Loucy (cell line): ENCODE results near the gene ALPG.
"Not testable (repeated sequence)": the region's sequence is repeated elsewhere in the genome, so short reads cannot be mapped to it uniquely, and the experiment has no call there.

Source experiments
- EZH2phosphoT487 ChIP-seq: fragments of 200-600 bp; IDR thresholded peaks from 2 replicates; pipeline ENCODE4 v1.6.1; 2018; ENCODE audit warnings: antibody characterized with exemption, mild to moderate bottlenecking, moderate library complexity, borderline replicate concordance
- TF ChIP-seq, protein P1 (sequence below): fragments of 200-600 bp; sonication (generic); conservative IDR thresholded peaks from 2 replicates; pipeline ENCODE4 v1.5.1; 2014; ENCODE audit warnings: mild to moderate bottlenecking, antibody characterized with exemption, low read length

DNA sequence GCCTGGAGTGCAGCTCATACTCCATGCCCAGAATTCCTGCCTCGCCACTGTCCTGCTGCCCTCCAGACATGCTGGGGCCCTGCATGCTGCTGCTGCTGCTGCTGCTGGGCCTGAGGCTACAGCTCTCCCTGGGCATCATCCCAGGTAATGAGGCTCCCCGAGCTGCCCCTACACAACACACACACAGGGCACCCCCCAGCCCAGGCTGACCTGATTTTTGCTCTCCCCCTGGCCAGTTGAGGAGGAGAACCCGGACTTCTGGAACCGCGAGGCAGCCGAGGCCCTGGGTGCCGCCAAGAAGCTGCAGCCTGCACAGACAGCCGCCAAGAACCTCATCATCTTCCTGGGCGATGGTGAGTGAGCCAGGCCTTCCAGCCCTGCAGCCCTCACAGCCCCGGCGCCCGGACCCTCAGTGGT lies 27.9 kb upstream of the ALPG start, which contains the start of gene ALPP:
- TF ChIP-seq, protein P1, sequence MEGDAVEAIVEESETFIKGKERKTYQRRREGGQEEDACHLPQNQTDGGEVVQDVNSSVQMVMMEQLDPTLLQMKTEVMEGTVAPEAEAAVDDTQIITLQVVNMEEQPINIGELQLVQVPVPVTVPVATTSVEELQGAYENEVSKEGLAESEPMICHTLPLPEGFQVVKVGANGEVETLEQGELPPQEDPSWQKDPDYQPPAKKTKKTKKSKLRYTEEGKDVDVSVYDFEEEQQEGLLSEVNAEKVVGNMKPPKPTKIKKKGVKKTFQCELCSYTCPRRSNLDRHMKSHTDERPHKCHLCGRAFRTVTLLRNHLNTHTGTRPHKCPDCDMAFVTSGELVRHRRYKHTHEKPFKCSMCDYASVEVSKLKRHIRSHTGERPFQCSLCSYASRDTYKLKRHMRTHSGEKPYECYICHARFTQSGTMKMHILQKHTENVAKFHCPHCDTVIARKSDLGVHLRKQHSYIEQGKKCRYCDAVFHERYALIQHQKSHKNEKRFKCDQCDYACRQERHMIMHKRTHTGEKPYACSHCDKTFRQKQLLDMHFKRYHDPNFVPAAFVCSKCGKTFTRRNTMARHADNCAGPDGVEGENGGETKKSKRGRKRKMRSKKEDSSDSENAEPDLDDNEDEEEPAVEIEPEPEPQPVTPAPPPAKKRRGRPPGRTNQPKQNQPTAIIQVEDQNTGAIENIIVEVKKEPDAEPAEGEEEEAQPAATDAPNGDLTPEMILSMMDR: not testable (repeated sequence)
- not testable (repeated sequence) for TF ChIP-seq EZH2phosphoT487
